ENCODE results near the gene IFIT1B. TPM values are rescaled to one million over a fixed set of nuclear protein-coding genes. Genes with fewer than 3 reads are reported as not detected.
A peak's percentile ranks its signal among the peaks of the same experiment; 100 is the strongest.

IFIT1B gene
- total RNA-seq, 1 donor from 2014 or later, result not detected

- ATAC-seq, result no peak
These were observed 29.4 kb upstream of the IFIT1B start for GRCh38 chr10:89348481-89348880.

GRCh38 chr10:89348975-89349374, 28.9 kb upstream of the IFIT1B start:
- no peak for DNase-seq (ENCODE audit: low spot score)
- no peak for ATAC-seq

More at GRCh38 chr10:89348481-89348880, 29.4 kb upstream of the IFIT1B start:
- no peak for DNase-seq (ENCODE audit: low spot score)

- ATAC-seq (peak; percentile 56), DNase-seq (ENCODE audit: low spot score) (peak; percentile 66)
These were observed 27.1 kb upstream of the IFIT1B start for GRCh38 chr10:89350631-89351315.

- DNase-seq (ENCODE audit: low spot score), result no peak
- peak; percentile 37 for ATAC-seq
These were observed 26.5 kb upstream of the IFIT1B start for GRCh38 chr10:89351412-89351779.

- DNase-seq (ENCODE audit: low spot score) (peak; percentile 87), ATAC-seq (peak; percentile 80)
These were observed 25.9 kb upstream of the IFIT1B start for GRCh38 chr10:89351780-89352597.

- ATAC-seq (no peak), DNase-seq (ENCODE audit: low spot score) (no peak)
These were observed 25.1 kb upstream of the IFIT1B start for GRCh38 chr10:89352802-89353201.

- ATAC-seq (no peak), DNase-seq (ENCODE audit: low spot score) (no peak)
These were observed 22.4 kb upstream of the IFIT1B start for GRCh38 chr10:89355394-89355931.

- ATAC-seq (no peak), DNase-seq (ENCODE audit: low spot score) (no peak)
These were observed 20.8 kb upstream of the IFIT1B start for GRCh38 chr10:89357096-89357495.

GRCh38 chr10:89357975-89358374, 19.9 kb upstream of the IFIT1B start:
- DNase-seq (ENCODE audit: low spot score) (no peak), ATAC-seq (no peak)

- ATAC-seq (no peak), DNase-seq (ENCODE audit: low spot score) (no peak)
These were observed 17.7 kb upstream of the IFIT1B start for GRCh38 chr10:89360157-89360556.

- DNase-seq (ENCODE audit: low spot score) (no peak), ATAC-seq (peak; percentile 17)
These were observed 14.9 kb upstream of the IFIT1B start for GRCh38 chr10:89362929-89363328.

- ATAC-seq, result no peak
- DNase-seq (ENCODE audit: low spot score), result no peak
These were observed 14.0 kb upstream of the IFIT1B start for GRCh38 chr10:89363729-89364442.

- ATAC-seq (no peak), DNase-seq (ENCODE audit: low spot score) (no peak)
These were observed 13.3 kb upstream of the IFIT1B start for GRCh38 chr10:89364531-89364930.

GRCh38 chr10:89367529-89367928, 10.3 kb upstream of the IFIT1B start:
- DNase-seq (ENCODE audit: low spot score) (no peak), ATAC-seq (peak; percentile 54)

- DNase-seq (ENCODE audit: low spot score) (no peak), ATAC-seq (no peak)
These were observed 9.7 kb upstream of the IFIT1B start for GRCh38 chr10:89368129-89368528.

- peak; percentile 62 for DNase-seq (ENCODE audit: low spot score)
- ATAC-seq, result peak; percentile 76
These were observed 8.4 kb upstream of the IFIT1B start for GRCh38 chr10:89369156-89370105.

- ATAC-seq, result no peak
- no peak for DNase-seq (ENCODE audit: low spot score)
These were observed 6.8 kb upstream of the IFIT1B start for GRCh38 chr10:89371079-89371478.

GRCh38 chr10:89371987-89372386, 5.9 kb upstream of the IFIT1B start:
- DNase-seq (ENCODE audit: low spot score) (no peak), ATAC-seq (no peak)

GRCh38 chr10:89373916-89374711, 3.7 kb upstream of the IFIT1B start:
- DNase-seq (ENCODE audit: low spot score) (peak; percentile 91), ATAC-seq (peak; percentile 83)

All from left lobe of liver (tissue), 2 donors.